K562 (cell line): ENCODE data around the gene PLPP6. TPM values are rescaled to one million over a fixed set of nuclear protein-coding genes. Genes with fewer than 3 reads are reported as not detected.
A peak's percentile ranks its signal among the peaks of the same experiment; 100 is the strongest.

ENCODE experiments used
- CBX3 ChIP-seq, 2 experiments: IDR thresholded peaks; 1 replicate in 1 of 2; 2 replicates in 1 of 2; pipeline ENCODE4 v1.6.1; 2012; ENCODE audit warnings: inconsistent platforms in 2 of 2, low read length in 2 of 2, borderline replicate concordance in 1 of 2, control low read depth in 1 of 2
- EWSR1 ChIP-seq: fragments of 450-650 bp; IDR thresholded peaks from 2 replicates; pipeline ENCODE4 v1.6.1; 2018; ENCODE audit warnings: borderline replicate concordance, mild to moderate bottlenecking, low read depth, moderate library complexity; ENCODE audit not compliant: partially characterized antibody
- HDAC3 ChIP-seq: fragments of 450-650 bp; IDR thresholded peaks from 2 replicates; pipeline ENCODE4 v1.6.1; 2018; ENCODE audit warnings: borderline replicate concordance, mild to moderate bottlenecking, moderate library complexity; ENCODE audit not compliant: partially characterized antibody
- MYC ChIP-seq, 2 experiments: fragments of 250-450 bp in 1 of 2; sonication (Bioruptor Pico) in 1 of 2; IDR thresholded peaks; 2 replicates each; pipeline versions ENCODE4 v1.5.1 to v1.6.1; 2012 to 2021; ENCODE audit warnings: low read depth in 2 of 2, borderline replicate concordance in 1 of 2, improper control_type of control experiment in 1 of 2, low read length in 1 of 2, mild to moderate bottlenecking in 1 of 2, moderate library complexity in 1 of 2
- NCOR1 ChIP-seq: fragments of 450-650 bp; IDR thresholded peaks from 2 replicates; pipeline ENCODE4 v1.6.1; 2016; ENCODE audit warnings: mild to moderate bottlenecking, moderate library complexity
- RBM17 ChIP-seq: fragments of 200-400 bp; formaldehyde crosslinking; IDR thresholded peaks from 2 replicates; pipeline ENCODE4 v1.6.1; 2017; ENCODE audit warnings: low read depth, mild to moderate bottlenecking, low read length, borderline replicate concordance
- RBM39 ChIP-seq: fragments of 200-400 bp; formaldehyde crosslinking; optimal IDR thresholded peaks from 2 replicates; pipeline ENCODE3; 2018; ENCODE audit warnings: low read depth, low read length
- SMAD1 ChIP-seq: fragments of 150-350 bp; IDR thresholded peaks from 2 replicates; pipeline ENCODE4 v1.6.1; 2014; ENCODE audit warnings: low read length, low read depth; ENCODE audit not compliant: partially characterized antibody
- TBL1XR1 ChIP-seq, 2 experiments: IDR thresholded peaks; 2 replicates each; pipeline ENCODE4 v1.6.1; 2012; ENCODE audit warnings: improper control_type of control experiment in 2 of 2, low read length in 2 of 2, mild to moderate bottlenecking in 1 of 2
- TSHZ1 ChIP-seq: fragments of 250-450 bp; sonication (Bioruptor Pico); IDR thresholded peaks from 2 replicates; pipeline ENCODE4 v1.4.0; 2020; ENCODE audit warnings: mild to moderate bottlenecking, moderate library complexity
- ZC3H8 ChIP-seq: fragments of 450-650 bp; IDR thresholded peaks from 2 replicates; pipeline ENCODE4 v1.6.1; 2017
- ZNF274 ChIP-seq: IDR thresholded peaks from 2 replicates; pipeline ENCODE4 v1.6.1; 2011; ENCODE audit warnings: low read depth, mild to moderate bottlenecking, low read length, moderate library complexity, borderline replicate concordance
- polyA plus RNA-seq, 8 experiments: library from polyadenylated mRNA; depleted of rRNA in 4 of 8; stranded (reverse) in 5 of 8; unstranded in 3 of 8; fragments of >200 nt; fragmentation: Nextera tagmentation in 2 of 8; fragmentation: Illumina TruSeq in 1 of 8; extraction: Ambion mirVana in 2 of 8; extraction: Trizol in 1 of 8; gene quantifications; 2 replicates each; pipeline versions ENCODE4 v1.2.1 to v1.2.3, GENCODE V29; 2011 to 2014; ENCODE audit warnings: inconsistent platforms in 1 of 8, missing spikeins in 1 of 8
- total RNA-seq, 7 experiments: library from RNA; depleted of rRNA in 6 of 7; stranded (reverse); fragments of >200 nt in 6 of 7; fragmentation: Illumina TruSeq in 2 of 7; extraction: Trizol in 2 of 7; gene quantifications; 2 replicates each; pipeline versions ENCODE4 v1.2.1 to v1.2.3, GENCODE V29; 2011 to 2021; ENCODE audit warnings: low replicate concordance in 1 of 7
- TF ChIP-seq, protein P1 (sequence below): fragments of 450-650 bp; IDR thresholded peaks from 2 replicates; pipeline ENCODE4 v1.6.1; 2016; ENCODE audit warnings: antibody characterized with exemption
- TF ChIP-seq, protein P2 (sequence below): fragments of 450-650 bp; IDR thresholded peaks from 2 replicates; pipeline ENCODE4 v1.6.1; 2016; ENCODE audit warnings: borderline replicate concordance

PLPP6 gene
- total and polyA plus RNA-seq, 9 of the 15 experiments (the other 6 are each of a cell fraction or from before 2014, with no cell fraction given) = 1.9 to 8.9 (median 5.6) TPM

DNA sequence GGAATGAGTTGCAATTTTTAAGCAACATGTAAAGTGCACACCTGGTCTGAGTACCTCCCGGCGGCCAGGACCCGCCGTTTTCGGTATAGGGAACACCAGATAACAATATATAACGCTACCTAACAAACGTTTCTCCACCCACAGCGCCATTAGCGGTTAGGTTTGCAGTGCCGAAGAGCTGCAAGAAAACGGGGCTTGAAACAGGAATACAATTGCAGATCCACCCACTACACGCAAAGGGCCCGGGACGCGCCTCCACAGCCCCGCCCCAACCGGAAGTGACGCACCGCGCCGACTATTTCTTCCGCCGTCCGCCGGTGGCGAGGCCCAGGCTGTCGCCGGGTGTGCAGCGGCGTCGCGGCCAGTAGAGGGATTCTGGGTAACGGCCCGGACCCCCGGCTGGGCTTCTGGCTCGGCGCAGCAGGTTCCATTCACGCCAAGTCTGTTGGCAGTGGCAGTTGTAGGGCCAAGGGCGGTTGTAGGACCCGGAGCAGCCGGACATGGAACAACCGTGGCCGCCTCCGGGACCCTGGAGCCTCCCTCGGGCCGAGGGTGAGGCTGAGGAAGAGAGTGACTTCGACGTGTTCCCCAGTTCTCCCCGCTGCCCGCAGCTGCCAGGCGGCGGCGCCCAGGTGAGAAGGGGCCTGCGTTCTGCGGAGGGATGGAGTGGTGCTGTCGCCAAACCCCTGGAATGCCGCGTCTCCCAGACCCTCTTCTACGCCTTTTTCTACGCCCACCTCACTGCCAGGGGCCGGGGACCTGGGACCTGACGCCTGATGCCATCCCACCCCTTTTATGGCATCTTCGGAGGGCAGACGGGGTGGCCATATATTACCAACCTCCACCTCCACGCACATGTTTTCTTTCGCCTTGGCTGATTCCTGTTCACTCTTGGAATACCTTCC lies 17.4 kb downstream of the PLPP6 start, which contains the start of gene CDC37L1 (continued):
- no peak for TF ChIP-seq TSHZ1 (CRISPR knock-in tag)
- peak; percentile 81 for TF ChIP-seq SMAD1
- TF ChIP-seq, protein P1, sequence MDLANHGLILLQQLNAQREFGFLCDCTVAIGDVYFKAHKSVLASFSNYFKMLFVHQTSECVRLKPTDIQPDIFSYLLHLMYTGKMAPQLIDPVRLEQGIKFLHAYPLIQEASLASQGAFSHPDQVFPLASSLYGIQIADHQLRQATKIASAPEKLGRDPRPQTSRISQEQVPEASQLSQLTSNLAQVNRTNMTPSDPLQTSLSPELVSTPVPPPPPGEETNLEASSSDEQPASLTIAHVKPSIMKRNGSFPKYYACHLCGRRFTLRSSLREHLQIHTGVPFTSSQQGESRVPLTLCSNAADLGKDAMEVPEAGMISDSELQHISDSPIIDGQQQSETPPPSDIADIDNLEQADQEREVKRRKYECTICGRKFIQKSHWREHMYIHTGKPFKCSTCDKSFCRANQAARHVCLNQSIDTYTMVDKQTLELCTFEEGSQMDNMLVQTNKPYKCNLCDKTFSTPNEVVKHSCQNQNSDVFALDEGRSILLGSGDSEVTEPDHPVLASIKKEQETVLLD = peak; percentile 58; the same call in 1 of the 2 replicates
- no peak for TF ChIP-seq ZC3H8
- no peak for TF ChIP-seq EWSR1
- no peak for TF ChIP-seq RBM39
- 0 out of 4 replicates have a peak, but pooled peaks of 1 of the 2 experiments have one; percentile 44 for TF ChIP-seq TBL1XR1 (IDR thresholded peaks at IDR 0.05; ENCODE audit: low read length in 2 of 2)
- TF ChIP-seq, protein P2, sequence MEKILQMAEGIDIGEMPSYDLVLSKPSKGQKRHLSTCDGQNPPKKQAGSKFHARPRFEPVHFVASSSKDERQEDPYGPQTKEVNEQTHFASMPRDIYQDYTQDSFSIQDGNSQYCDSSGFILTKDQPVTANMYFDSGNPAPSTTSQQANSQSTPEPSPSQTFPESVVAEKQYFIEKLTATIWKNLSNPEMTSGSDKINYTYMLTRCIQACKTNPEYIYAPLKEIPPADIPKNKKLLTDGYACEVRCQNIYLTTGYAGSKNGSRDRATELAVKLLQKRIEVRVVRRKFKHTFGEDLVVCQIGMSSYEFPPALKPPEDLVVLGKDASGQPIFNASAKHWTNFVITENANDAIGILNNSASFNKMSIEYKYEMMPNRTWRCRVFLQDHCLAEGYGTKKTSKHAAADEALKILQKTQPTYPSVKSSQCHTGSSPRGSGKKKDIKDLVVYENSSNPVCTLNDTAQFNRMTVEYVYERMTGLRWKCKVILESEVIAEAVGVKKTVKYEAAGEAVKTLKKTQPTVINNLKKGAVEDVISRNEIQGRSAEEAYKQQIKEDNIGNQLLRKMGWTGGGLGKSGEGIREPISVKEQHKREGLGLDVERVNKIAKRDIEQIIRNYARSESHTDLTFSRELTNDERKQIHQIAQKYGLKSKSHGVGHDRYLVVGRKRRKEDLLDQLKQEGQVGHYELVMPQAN = no peak; the same call in 1 of the 2 replicates
- TF ChIP-seq RBM17 = no peak
- no peak for TF ChIP-seq NCOR1
- TF ChIP-seq CBX3 (IDR thresholded peaks at IDR 0.05; ENCODE audit: borderline replicate concordance in 1 of 2, low read length in 2 of 2) = no peak
- TF ChIP-seq ZNF274 = no peak
- no peak for TF ChIP-seq HDAC3
- 0 out of 2 replicates have a peak, but pooled peaks have one; percentile 53 for TF ChIP-seq MYC (IDR thresholded peaks at IDR 0.05; ENCODE audit: low read depth, low read length)
- peak; percentile 22; the same call in 1 of the 2 replicates for TF ChIP-seq MYC (CRISPR knock-in tag; IDR thresholded peaks at IDR 0.05; ENCODE audit: borderline replicate concordance, low read depth)
